ENCODE measurements around the gene NLGN3.

The NLGN3 gene

DNA sequence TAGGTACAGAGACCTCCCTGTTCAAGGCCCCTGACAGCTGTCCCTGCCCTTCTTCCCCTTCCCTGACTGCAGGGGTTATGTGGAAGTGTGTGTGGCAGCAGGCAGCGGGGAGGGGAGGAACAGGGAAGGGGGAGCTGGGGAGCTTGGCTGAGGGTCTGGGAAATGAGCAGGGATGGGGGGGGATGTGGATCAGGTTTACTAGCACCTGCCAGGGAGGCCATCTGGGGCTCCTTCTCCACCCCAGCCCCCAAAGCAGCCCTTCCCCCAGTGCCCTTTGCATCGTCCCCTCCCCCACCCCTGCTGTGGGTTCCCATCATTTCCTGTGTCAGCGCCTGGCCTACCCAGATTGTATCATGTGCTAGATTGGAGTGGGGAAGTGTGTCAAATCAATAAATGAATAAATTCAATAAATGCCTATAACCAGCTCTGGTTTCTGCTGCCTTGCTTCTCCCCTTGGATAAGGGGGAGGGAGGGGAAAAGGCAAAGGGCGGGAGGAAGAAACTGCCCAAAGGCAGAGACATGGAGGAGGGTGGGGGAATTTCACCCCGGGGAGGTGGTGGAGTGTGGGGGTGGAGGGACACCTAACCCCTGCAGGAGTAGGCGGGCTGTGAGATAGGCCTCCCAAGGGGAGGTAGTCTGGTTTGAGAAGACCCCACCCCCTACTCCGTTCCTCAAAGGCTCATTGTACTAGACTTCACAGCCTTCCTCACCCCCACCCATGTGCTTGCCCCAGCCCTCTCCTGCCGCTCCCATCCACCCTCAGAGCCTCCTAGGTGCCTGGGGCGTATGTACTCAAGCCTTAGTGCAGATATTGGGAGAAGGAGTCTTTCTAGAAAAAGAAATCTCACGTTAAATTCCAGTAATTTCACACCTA, 41.3 kb upstream of the NLGN3 start:
- Histone ChIP-seq H2BK120ac (ENCODE audit: low read depth, low read length) (no peak overlapping the region), H3K4me2 (ENCODE audit: low read length) (peak overlapping the region; percentile 15), H3K27me3 (ENCODE audit: insufficient read depth, low read length, poor library complexity) (no peaks in the 10 kb centered on the region), H3K79me2 (ENCODE audit: control insufficient read depth, insufficient read depth, low read length) (no peaks in the 10 kb centered on the region), H2BK5ac (ENCODE audit: low read length) (peak overlapping the region; percentile 93), H3K27ac (ENCODE audit: low read depth, low read length) (peak overlapping the region; percentile 92), H3K23ac (ENCODE audit: low read length) (no peak overlapping the region), H3K18ac (ENCODE audit: low read length) (peak overlapping the region; percentile 86), H3K36me3 (ENCODE audit: control insufficient read depth, insufficient read depth, low read length) (no peaks in the 10 kb centered on the region), H3K79me1 (ENCODE audit: low read length) (no peaks in the 10 kb centered on the region), H2BK15ac (replicated peaks; ENCODE audit: low read depth) (no peak overlapping the region), H3K9ac (ENCODE audit: low read length) (peak overlapping the region; percentile 63), H2AK5ac (ENCODE audit: low read length) (no peak overlapping the region), H4K8ac (ENCODE audit: low read depth, low read length) (no peak overlapping the region), H4K5ac (ENCODE audit: low read length) (no peak overlapping the region), H3K4ac (ENCODE audit: low read depth, low read length) (peak overlapping the region; percentile 27), H3K4me1 (ENCODE audit: control insufficient read depth, low read depth, low read length) (peaks cover 14% of the 10 kb centered on the region), H3K56ac (ENCODE audit: low read length) (peak overlapping the region; percentile 81), H3K4me3 (ENCODE audit: low read length) (no peak overlapping the region)
- peak; percentile 88 for DNase-seq
- WGBS (ENCODE audit: extremely low coverage, insufficient coverage, low lambda C conversion rate), result no CpG with 5 or more reads among the region's 10 CpGs

DNA sequence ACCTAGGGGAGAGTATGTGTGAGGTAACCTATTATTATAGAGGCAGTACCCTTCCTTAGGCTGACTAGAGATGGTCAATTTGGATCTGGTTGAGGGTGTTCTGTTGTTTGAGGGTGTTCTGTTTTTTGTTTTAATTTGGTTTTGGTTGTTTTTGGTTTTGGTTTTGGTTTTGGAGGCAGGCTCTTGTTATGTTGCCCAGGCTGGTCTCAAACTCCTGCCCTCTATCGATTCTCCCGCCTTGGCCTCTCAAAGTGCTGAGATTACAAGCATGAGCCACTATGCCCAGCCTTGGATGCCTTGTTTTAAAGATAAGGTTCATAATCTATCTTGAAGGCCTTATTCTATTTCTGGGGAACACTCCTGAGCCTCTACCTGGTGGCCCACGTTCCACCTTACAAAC, 39.0 kb upstream of the NLGN3 start:
- no peaks in the 10 kb centered on the region for H3K79me1 ChIP-seq (ENCODE audit: low read length)
- H3K4me2 ChIP-seq (ENCODE audit: low read length), result no peak overlapping the region
- H3K23ac ChIP-seq (ENCODE audit: low read length), result no peak overlapping the region
- H4K5ac ChIP-seq (ENCODE audit: low read length), result no peak overlapping the region
- no peaks in the 10 kb centered on the region for H3K36me3 ChIP-seq (ENCODE audit: control insufficient read depth, insufficient read depth, low read length)
- no peak overlapping the region for H2BK5ac ChIP-seq (ENCODE audit: low read length)
- no peak overlapping the region for H3K4ac ChIP-seq (ENCODE audit: low read depth, low read length)
- peaks cover 12% of the 10 kb centered on the region for H3K4me1 ChIP-seq (ENCODE audit: control insufficient read depth, low read depth, low read length)
- no peaks in the 10 kb centered on the region for H3K27me3 ChIP-seq (ENCODE audit: insufficient read depth, low read length, poor library complexity)
- no peak overlapping the region for H3K27ac ChIP-seq (ENCODE audit: low read depth, low read length)
- H3K18ac ChIP-seq (ENCODE audit: low read length), result no peak overlapping the region
- H2BK120ac ChIP-seq (ENCODE audit: low read depth, low read length), result no peak overlapping the region
- no peak overlapping the region for H2BK15ac ChIP-seq (replicated peaks; ENCODE audit: low read depth)
- no peak overlapping the region for H3K56ac ChIP-seq (ENCODE audit: low read length)
- H3K79me2 ChIP-seq (ENCODE audit: control insufficient read depth, insufficient read depth, low read length), result no peaks in the 10 kb centered on the region
- no CpG with 5 or more reads among the region's 3 CpGs for WGBS (ENCODE audit: extremely low coverage, insufficient coverage, low lambda C conversion rate)
- H2AK5ac ChIP-seq (ENCODE audit: low read length), result no peak overlapping the region
- DNase-seq, result no peak
- no peak overlapping the region for H3K4me3 ChIP-seq (ENCODE audit: low read length)
- H4K8ac ChIP-seq (ENCODE audit: low read depth, low read length), result no peak overlapping the region
- no peak overlapping the region for H3K9ac ChIP-seq (ENCODE audit: low read length)

DNA sequence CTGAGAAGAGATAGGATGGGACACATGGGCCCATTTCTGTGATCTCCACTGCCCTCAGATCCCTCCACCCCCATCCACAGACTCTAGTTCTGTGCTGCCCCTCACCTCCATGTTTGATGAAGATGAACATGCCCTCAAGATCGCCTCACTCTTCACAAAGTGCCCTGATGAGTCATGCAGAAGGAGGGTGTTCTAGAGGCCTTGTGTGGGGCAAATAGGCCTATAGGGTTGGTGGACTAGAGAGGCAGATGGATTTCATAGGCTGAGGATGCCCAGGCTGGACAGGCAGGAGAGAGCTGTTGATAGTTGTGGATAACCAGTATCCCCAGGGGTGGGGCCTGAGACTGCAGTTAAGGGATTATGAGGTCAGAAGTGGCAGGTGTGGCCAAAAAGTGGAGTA, 38.2 kb upstream of the NLGN3 start, which contains the start of gene CXorf65:
CXorf65 (minus strand) TSS at position 314 of the 400 bp plus-strand sequence; CDS start at position 130, 184 bp downstream.
- Histone ChIP-seq H2BK5ac (ENCODE audit: low read length) (no peak within 1 kb of the TSS), H4K8ac (ENCODE audit: low read depth, low read length) (no peak within 1 kb of the TSS), H3K4me1 (ENCODE audit: control insufficient read depth, low read depth, low read length) (peaks cover 12% of the 10 kb centered on the region), H3K4me2 (ENCODE audit: low read length) (no peak within 1 kb of the TSS), H2AK5ac (ENCODE audit: low read length) (no peak within 1 kb of the TSS), H4K5ac (ENCODE audit: low read length) (no peak within 1 kb of the TSS), H3K4me3 (ENCODE audit: low read length) (no peak within 1 kb of the TSS), H3K23ac (ENCODE audit: low read length) (no peak within 1 kb of the TSS), H3K79me1 (ENCODE audit: low read length) (no peaks in the 10 kb centered on the region), H3K36me3 (ENCODE audit: control insufficient read depth, insufficient read depth, low read length) (no peaks in the 10 kb centered on the region), H3K18ac (ENCODE audit: low read length) (no peak within 1 kb of the TSS), H3K27ac (ENCODE audit: low read depth, low read length) (no peak within 1 kb of the TSS), H3K79me2 (ENCODE audit: control insufficient read depth, insufficient read depth, low read length) (no peaks in the 10 kb centered on the region), H2BK120ac (ENCODE audit: low read depth, low read length) (no peak within 1 kb of the TSS), H3K9ac (ENCODE audit: low read length) (no peak within 1 kb of the TSS), H2BK15ac (replicated peaks; ENCODE audit: low read depth) (peak within 1 kb of the TSS; percentile 45), H3K4ac (ENCODE audit: low read depth, low read length) (no peak within 1 kb of the TSS), H3K27me3 (ENCODE audit: insufficient read depth, low read length, poor library complexity) (no peaks in the 10 kb centered on the region), H3K56ac (ENCODE audit: low read length) (no peak within 1 kb of the TSS)
- DNase-seq, result no peak
- no CpG with 5 or more reads among the region's 1 CpG for WGBS (ENCODE audit: extremely low coverage, insufficient coverage, low lambda C conversion rate)

DNA sequence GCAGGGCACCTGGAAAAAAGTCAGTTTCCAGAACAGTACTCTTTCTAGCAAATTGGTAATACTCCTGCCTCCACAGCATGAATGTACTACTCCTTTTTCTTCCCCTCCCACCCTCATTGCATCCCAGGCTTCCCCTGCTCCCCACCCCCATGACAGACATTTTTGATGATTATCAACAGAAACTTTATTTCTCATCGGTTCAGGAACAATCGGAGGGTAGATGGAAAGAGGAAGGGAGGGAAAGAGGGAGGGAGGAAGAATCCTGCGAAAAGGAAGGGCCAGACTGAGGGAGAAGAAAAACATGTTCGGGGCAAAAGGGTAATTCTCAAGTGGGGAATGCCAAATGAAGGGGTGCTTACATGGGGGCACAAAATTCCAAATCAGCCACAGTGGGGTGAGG, 37.4 kb upstream of the NLGN3 start:
- no CpG with 5 or more reads among the region's 4 CpGs for WGBS (ENCODE audit: extremely low coverage, insufficient coverage, low lambda C conversion rate)
- Histone ChIP-seq H3K56ac (ENCODE audit: low read length) (no peak overlapping the region), H3K36me3 (ENCODE audit: control insufficient read depth, insufficient read depth, low read length) (no peaks in the 10 kb centered on the region), H3K4me1 (ENCODE audit: control insufficient read depth, low read depth, low read length) (peaks cover 5% of the 10 kb centered on the region), H4K8ac (ENCODE audit: low read depth, low read length) (no peak overlapping the region), H3K27me3 (ENCODE audit: insufficient read depth, low read length, poor library complexity) (no peaks in the 10 kb centered on the region), H3K79me1 (ENCODE audit: low read length) (no peaks in the 10 kb centered on the region), H3K18ac (ENCODE audit: low read length) (no peak overlapping the region), H3K79me2 (ENCODE audit: control insufficient read depth, insufficient read depth, low read length) (no peaks in the 10 kb centered on the region), H3K23ac (ENCODE audit: low read length) (no peak overlapping the region), H3K4me3 (ENCODE audit: low read length) (no peak overlapping the region), H3K9ac (ENCODE audit: low read length) (no peak overlapping the region), H2BK15ac (replicated peaks; ENCODE audit: low read depth) (peak overlapping the region; percentile 45), H3K27ac (ENCODE audit: low read depth, low read length) (no peak overlapping the region), H2BK120ac (ENCODE audit: low read depth, low read length) (no peak overlapping the region), H3K4me2 (ENCODE audit: low read length) (no peak overlapping the region), H2BK5ac (ENCODE audit: low read length) (no peak overlapping the region), H2AK5ac (ENCODE audit: low read length) (no peak overlapping the region), H4K5ac (ENCODE audit: low read length) (no peak overlapping the region), H3K4ac (ENCODE audit: low read depth, low read length) (no peak overlapping the region)
- DNase-seq, result no peak

DNA sequence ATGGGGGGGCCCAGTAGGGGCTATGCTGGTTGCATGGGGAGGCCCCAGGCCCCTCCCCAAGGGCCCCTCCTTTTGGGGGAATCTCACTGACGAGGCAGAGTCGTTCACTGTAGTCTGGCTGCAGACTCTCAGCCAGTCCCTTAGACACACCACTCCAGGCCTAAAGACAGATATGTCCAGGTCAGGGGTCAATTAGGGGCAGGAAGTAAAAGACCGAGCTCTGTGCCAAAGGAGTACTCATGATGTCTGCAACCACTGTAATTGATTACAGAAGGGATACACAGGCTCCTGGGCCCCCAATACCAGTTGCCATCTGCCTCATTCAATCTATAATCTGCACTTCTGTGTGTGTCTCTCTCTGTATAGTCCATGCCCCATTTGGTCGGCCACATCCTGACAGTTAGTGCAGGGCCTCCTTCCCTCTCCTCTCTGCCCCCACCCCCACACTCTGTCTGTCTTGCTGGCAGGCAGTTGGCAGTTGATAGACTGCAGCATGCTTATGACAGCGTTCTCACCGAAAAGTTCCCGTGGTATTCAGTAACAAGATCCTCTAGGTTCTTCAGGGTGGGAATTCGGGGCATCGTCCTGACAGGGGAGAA, 36.8 kb upstream of the NLGN3 start:
- Histone ChIP-seq H3K4me1 (ENCODE audit: control insufficient read depth, low read depth, low read length) (peaks cover 5% of the 10 kb centered on the region), H4K8ac (ENCODE audit: low read depth, low read length) (no peak overlapping the region), H3K4me2 (ENCODE audit: low read length) (no peak overlapping the region), H3K9ac (ENCODE audit: low read length) (no peak overlapping the region), H2BK5ac (ENCODE audit: low read length) (no peak overlapping the region), H3K36me3 (ENCODE audit: control insufficient read depth, insufficient read depth, low read length) (no peaks in the 10 kb centered on the region), H3K79me1 (ENCODE audit: low read length) (no peaks in the 10 kb centered on the region), H3K18ac (ENCODE audit: low read length) (no peak overlapping the region), H4K5ac (ENCODE audit: low read length) (no peak overlapping the region), H3K56ac (ENCODE audit: low read length) (no peak overlapping the region), H3K27me3 (ENCODE audit: insufficient read depth, low read length, poor library complexity) (no peaks in the 10 kb centered on the region), H2BK120ac (ENCODE audit: low read depth, low read length) (no peak overlapping the region), H3K4ac (ENCODE audit: low read depth, low read length) (no peak overlapping the region), H3K4me3 (ENCODE audit: low read length) (no peak overlapping the region), H3K23ac (ENCODE audit: low read length) (no peak overlapping the region), H2AK5ac (ENCODE audit: low read length) (no peak overlapping the region), H2BK15ac (replicated peaks; ENCODE audit: low read depth) (peak overlapping the region; percentile 45), H3K27ac (ENCODE audit: low read depth, low read length) (no peak overlapping the region), H3K79me2 (ENCODE audit: control insufficient read depth, insufficient read depth, low read length) (no peaks in the 10 kb centered on the region)
- no CpG with 5 or more reads among the region's 9 CpGs for WGBS (ENCODE audit: extremely low coverage, insufficient coverage, low lambda C conversion rate)
- no peak for DNase-seq
